ENCODE data around the gene PRKAB1.
"Not testable (repeated sequence)": the region's sequence is repeated elsewhere in the genome, so short reads cannot be mapped to it uniquely, and the experiment has no call there.

PRKAB1 gene

GRCh38 chr12:119667577-119668323 is at the start of gene PRKAB1:
PRKAB1 (plus strand) TSS chr12:119668133; CDS start chr12:119668245, 112 bp downstream.
- DNase-seq: peak; percentile 91 to 96

GRCh38 chr12:119618328-119618896 is 49.5 kb upstream of the PRKAB1 start:
- DNase-seq: not testable (repeated sequence)

GRCh38 chr12:119620490-119620889 is 47.4 kb upstream of the PRKAB1 start:
- no peak for DNase-seq

GRCh38 chr12:119621878-119622277 is 46.1 kb upstream of the PRKAB1 start:
- no peak for DNase-seq

GRCh38 chr12:119624966-119625365 is 43.0 kb upstream of the PRKAB1 start:
- DNase-seq: no peak

- no peak for DNase-seq
Observed at GRCh38 chr12:119627019-119627643, 40.8 kb upstream of the PRKAB1 start.

GRCh38 chr12:119627686-119628085 is 40.2 kb upstream of the PRKAB1 start:
- DNase-seq: no peak

GRCh38 chr12:119630223-119630780 is 37.6 kb upstream of the PRKAB1 start:
- DNase-seq: no peak

GRCh38 chr12:119630962-119631550 is 36.9 kb upstream of the PRKAB1 start:
- no peak for DNase-seq

GRCh38 chr12:119631930-119632678 is 35.8 kb upstream of the PRKAB1 start:
- DNase-seq: no peak

- DNase-seq: no peak
Observed at GRCh38 chr12:119634743-119635142, 33.2 kb upstream of the PRKAB1 start.

- no peak for DNase-seq
Observed at GRCh38 chr12:119642986-119643385, 24.9 kb upstream of the PRKAB1 start.

GRCh38 chr12:119644930-119645329 is 23.0 kb upstream of the PRKAB1 start:
- DNase-seq: no peak

- no peak for DNase-seq
Observed at GRCh38 chr12:119645535-119646059, 22.3 kb upstream of the PRKAB1 start.

- DNase-seq: peak; percentile 4 to 30
Observed at GRCh38 chr12:119649202-119649808, 18.6 kb upstream of the PRKAB1 start.

- DNase-seq: no peak
Observed at GRCh38 chr12:119652665-119653064, 15.3 kb upstream of the PRKAB1 start.

GRCh38 chr12:119657001-119657400 is 10.9 kb upstream of the PRKAB1 start:
- not testable (repeated sequence) for DNase-seq

- DNase-seq: not testable (repeated sequence)
Observed at GRCh38 chr12:119658166-119658565, 9.8 kb upstream of the PRKAB1 start.

GRCh38 chr12:119659289-119659897 is 8.5 kb upstream of the PRKAB1 start:
- peak in 1 of 2 experiments; percentile 37 for DNase-seq

- no peak for DNase-seq
Observed at GRCh38 chr12:119660076-119660475, 7.9 kb upstream of the PRKAB1 start.

GRCh38 chr12:119661882-119662281 is 6.1 kb upstream of the PRKAB1 start:
- DNase-seq: no peak

All from SW 1271 (cell line).